NCI-H2196 (cell line): ENCODE data around the gene COX20.
"Not testable (repeated sequence)": the region's sequence is repeated elsewhere in the genome, so short reads cannot be mapped to it uniquely, and the experiment has no call there.

Experiments used
- DNase-seq: peaks from one replicate; lab custom pipeline; 2025; ENCODE audit not compliant: unreplicated experiment; lab: John Stamatoyannopoulos, UW

The COX20 gene

GRCh38 chr1:244835276-244836134 is at the start of gene COX20:
Gene COX20, plus strand, starts transcription at chr1:244835658. Its CDS starts 57 bp downstream, at chr1:244835715.
- DNase-seq, result peak; percentile 80

DNA sequence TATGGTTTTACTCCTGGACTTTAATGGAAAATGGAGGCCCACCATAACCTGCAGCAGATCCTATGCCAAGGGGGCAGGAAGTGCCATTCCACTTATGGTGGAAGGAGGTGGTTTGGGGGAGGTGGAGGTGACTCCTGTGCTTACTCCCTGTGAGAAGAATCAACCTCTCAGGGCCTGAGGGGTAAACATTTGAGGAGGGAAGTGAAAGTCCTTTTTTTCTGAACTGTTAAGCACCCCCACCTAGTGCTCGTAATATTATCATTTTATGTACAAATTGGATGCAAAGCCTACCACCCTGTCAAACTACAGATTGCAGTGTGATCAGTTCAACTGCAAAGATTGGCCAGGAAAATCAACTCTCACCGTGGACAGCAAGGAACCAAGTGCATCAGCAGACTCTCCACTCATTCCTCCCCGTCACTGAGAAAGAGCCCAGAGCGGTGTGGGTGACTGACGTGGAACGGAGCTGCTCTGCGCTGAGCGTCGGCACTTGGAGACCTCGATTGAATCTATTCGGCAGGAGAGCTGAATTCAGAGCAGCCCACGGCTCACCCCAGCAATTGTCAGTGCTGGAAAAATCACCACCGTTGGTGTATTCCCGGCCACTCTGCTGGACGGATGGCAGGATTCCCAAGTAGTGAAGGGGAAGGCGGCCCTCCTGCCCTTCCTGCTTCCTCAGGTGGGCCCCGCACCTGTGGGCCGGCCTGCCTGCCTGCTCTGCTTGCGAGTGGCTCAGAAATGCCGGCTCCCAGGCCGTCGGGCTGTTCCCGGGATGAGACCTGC is 46.8 kb upstream of the COX20 start:
- no peak for DNase-seq

GRCh38 chr1:244789276-244789580 is 46.2 kb upstream of the COX20 start:
- no peak for DNase-seq

DNA sequence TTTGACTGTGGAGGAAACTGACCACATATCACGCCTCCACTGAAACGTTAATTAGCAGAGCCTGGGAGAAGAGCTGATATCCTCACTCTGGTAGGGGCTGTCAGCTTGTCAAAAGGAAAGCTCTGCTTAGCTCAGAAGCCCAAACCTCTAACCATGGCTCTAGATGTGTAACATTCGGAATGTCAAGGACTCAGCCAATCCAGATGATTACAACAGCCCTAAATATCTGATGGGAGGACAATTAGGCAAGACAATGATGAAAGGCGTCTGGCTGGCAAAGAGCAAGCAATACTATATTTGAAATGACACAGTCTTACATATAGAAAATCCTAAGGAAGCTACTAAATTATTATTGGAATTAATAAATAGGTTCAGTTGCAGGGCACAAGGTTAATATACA is 45.7 kb upstream of the COX20 start:
- no peak for DNase-seq

DNA sequence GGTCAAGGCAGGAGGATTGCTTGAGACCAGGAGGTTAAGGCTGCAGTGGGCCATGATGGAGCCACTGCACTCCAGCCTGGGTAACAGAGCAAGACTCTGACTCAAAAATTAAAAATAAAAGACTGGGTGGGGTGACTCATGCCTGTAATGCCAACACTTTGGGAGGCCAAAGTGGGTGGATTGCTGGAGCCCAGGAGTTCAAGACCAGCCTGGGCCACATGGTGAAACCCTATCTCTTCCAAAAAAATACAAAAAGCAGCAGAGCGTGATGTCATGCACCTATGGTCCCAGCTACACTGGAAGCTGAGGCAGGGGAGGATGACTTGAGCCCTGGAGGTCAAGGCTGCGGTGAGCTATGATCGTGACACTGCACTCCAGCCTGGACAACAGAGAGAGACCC is 44.4 kb upstream of the COX20 start:
- no peak for DNase-seq

- no peak for DNase-seq
Observed at GRCh38 chr1:244792188-244792850, 43.1 kb upstream of the COX20 start.

DNA sequence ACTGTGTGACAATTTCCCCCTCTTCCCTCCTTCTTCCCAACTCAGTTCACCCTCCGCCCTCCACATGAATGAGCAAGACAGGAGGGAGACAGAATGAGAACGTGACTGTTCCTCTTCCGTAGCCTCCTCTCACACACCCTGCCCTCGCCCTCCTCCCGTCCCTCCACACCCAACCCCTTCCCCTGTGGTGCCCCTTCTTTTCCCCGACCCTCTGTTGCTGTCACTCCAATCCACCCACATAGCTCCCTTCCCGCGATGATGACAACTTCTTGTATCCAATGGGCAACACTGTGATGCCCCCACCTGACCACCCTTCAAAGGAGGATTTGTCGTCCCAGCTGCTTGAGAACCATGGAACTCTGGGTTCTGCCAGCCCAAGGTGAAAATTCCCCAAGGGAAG is 41.4 kb upstream of the COX20 start:
- DNase-seq, result no peak

DNA sequence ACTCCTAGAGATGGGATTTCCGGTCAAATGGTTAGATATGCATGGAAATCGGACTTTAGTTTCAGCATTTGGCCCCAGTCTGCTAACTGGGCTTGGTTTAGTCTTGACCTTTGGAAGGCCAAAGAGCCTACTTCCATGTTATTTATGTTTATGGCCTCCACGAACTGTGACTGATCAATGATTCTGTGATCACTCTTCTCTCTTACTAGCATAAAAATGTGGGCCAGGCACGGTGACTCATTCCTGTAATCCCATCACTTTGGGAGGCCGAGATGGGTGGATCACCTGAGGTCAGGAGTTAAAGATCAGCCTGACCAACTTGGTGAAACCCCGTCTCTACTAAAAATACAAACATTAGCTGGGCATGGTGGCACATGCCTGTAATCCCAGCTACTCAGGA is 40.9 kb upstream of the COX20 start:
- not testable (repeated sequence) for DNase-seq

DNA sequence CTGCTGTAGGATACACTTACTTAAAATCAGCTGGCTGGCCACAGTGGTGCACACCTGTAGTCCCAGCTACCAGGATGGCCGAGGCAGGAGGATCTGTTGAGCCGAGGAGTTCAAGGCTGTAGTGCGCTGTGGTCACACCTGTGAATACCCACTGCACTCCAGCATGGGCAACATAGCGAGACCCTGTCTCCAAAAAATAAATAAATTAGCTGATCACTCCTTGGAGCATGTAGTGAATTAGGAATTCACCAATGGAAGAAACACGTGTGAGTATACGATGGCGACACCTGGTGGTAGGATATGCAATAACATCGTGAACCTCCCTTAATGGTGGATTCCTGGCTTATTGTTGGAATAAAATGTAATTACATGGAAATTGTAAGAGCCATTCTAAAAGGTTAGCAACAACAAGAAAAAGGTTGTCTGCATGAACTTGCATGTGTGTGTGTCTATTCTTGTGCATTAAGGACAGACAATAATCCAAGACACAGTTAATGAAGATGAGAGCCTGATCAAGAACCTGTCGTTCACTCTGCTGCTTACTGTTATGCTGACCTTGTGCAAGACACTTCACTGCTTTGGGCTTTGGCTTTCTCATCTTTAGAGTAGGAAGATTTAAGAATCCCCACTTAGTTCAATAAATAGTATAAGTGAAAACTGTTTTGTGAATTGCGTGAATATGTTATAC is 38.6 kb upstream of the COX20 start:
- peak; percentile 25 for DNase-seq

DNA sequence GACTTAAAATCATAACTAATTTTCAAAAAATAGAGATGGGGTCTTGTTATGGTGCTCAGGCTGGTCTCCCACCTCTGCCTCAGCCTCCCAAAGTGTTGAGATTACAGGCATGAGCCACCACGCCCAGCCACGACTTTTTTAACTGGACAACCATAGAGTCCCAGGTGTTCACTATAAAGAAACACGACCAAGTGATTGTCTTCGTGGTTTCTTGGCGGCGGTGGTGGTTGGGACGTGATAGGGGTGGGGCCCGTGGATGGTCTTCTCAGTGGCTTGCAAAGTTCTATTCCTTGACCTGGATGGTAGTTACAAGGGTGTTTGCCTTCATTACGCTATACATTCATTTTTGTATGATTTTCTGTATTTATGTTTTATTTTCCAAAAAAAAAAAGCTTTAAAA is 34.6 kb upstream of the COX20 start:
- DNase-seq, result no peak

DNA sequence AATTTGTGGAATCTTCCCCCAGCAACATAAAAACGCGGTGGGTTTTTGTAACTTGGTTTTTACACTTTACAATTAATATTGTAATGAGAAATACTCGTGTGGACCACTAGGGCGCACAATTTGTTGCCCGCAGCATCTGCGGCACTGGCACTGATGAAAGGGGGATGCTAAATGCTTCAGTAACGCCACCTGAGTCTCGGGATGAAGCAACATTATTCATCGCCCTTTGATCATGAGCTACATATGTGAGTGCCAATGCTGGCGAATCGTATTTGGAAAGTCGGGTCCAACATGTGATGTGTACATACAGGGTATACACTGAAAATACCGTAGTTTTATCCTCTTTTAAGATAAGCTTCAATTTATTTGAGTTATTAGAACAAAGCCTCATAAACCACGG is 34.2 kb upstream of the COX20 start:
- no peak for DNase-seq

GRCh38 chr1:244802041-244802440 is 33.4 kb upstream of the COX20 start:
- DNase-seq, result no peak

DNA sequence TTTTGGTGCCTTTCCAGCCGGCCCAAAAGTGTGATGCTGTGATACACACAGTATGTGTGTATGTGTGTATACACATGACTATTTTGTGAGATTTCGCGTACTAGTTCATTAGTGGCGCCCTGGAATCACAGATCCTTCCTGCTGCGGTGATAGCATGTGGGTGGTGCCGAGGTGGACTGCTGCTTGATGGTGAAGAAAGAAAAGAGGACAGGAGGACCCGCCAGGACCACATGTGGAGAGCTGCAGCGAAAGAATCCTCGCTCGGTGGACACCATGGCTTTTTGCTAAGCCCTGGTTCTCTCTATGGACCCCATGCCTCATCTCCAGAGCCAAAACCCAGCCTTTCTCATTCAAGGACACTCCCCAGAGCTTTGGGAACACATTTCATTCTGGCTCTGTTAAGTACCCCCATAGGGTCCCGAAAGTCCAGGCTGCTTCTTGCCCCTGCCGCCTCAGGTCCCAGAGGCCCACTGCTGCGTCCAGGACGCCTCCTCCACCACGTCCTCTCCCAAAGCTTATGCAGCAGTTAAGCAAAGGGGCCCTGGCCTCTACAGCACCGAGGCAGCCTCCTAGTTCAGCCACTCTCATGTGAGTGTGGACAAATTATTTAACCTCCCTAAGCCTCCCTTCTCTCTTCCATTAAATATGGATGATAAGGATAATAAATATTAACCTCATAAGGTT is 32.8 kb upstream of the COX20 start:
- no peak for DNase-seq

- DNase-seq, result no peak
Observed at GRCh38 chr1:244804841-244805240, 30.6 kb upstream of the COX20 start.

DNA sequence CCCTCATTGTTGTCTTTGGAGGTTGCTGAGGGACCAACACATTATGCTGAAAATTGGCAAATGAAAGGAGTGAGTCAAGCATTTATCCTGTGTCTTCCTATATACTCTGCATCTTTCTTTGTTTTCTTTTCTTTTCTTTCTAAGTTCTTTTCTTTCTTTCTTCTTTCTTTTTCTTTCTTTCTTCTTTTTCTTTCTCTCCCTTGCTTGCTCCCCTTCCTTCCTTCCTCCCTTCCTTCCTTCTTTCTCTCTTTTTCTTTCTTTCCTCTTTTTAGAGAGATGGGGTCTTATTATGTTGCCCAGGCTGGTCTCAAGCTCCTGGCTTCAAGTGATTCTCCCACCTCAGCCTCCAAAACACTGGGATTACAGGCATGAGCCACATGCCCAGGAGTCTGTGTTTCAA is 28.3 kb upstream of the COX20 start:
- DNase-seq, result no peak

DNA sequence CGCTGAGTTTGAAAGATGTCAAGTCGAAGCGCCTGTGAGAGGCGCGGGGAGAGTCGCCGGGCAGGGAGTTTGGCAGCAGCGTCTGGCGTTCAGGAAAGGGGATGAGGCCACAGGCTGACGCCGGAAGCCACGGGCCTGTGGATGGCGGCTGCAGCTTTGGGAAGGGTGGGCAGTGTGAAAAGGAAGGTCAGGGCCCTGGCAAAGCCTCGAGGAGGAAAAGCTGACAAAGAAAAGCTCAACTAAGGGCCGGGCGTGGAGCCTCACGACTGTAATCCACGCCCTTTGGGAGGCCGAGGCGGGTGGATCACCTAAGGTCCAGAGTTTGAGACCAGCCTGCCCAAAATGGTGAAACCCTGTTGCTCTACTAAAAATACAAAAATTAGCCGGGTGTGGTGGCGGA is 25.2 kb upstream of the COX20 start:
- DNase-seq, result no peak

- DNase-seq, result no peak
Observed at GRCh38 chr1:244813327-244813726, 22.1 kb upstream of the COX20 start.

DNA sequence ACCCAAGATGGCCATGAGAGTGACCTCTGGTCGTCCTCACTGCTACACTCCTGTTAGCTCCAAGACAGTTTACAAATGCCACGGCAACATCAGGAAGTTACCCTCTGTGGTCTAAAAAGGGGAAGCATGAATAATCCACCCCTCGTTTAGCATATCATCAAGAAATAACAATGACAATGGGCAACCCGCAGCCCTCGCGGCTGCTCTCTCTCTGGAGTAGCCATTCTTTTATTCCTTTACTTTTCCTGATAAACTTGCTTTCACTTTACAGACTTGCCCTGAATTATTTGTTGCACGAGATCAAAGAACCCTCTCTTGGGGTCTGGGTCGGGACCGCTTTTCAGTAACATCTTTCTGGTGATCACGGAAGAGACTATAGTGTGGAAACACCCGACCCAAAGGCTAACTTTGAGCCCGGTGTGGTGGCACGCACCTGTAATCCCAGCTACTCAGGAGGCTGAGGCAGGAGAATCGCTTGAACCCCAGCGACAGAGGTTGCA is 19.8 kb upstream of the COX20 start:
- no peak for DNase-seq

GRCh38 chr1:244817415-244817894 is 18.0 kb upstream of the COX20 start:
- DNase-seq, result no peak

DNA sequence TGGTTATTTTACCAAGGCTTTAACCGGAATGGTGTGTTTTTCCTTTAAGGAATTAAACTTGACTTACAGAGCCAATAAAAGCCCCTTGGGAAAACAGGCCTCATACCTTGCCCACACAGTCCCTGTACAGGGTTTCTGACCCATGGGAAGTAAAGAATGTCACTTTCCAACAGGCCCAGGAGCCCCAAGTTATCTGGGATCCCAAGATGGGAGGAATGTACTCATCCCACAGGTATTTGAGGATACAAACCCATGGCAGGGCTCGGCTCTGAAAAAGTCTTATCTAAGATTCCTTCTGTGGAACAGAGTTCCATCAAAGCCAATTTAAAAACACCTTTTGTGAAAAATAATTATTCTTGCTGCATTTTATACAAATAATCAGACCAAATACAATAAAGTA is 15.3 kb upstream of the COX20 start:
- DNase-seq, result no peak
